Measurements from ENCODE around the gene CTSK. TPM values are rescaled to one million over a fixed set of nuclear protein-coding genes. Genes with fewer than 3 reads are reported as not detected.
"Not testable (repeated sequence)": the region's sequence is repeated elsewhere in the genome, so short reads cannot be mapped to it uniquely, and the experiment has no call there.

Gene CTSK
- total and polyA plus RNA-seq, 7 donors: 7.6 to 114 (median 66.3) TPM

DNA sequence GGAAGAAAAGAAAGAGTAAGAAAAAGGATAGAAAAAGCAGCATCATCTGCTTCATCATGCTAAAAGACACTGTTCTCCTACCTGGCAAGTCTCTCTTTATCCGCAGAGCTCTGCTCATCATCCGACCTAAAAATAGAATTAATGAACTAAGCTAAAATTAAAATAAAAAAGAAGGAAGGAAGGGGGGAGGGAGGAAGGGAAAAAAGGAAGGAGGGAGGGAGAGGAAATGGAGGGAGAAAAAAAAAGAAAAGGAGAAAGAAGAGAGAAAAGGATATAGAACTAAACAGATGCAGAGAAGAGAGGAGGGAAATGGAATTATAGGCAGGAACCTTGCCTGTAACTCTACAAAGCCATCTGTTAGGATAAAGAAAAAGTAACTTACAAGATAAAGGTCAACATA lies 34.3 kb upstream of the CTSK start:
- intact Hi-C loops (cut with DNase I): no loop called here
- TF ChIP-seq POLR2AphosphoS5 (IDR thresholded peaks at IDR 0.05): no peak
- TF ChIP-seq EP300 (IDR thresholded peaks at IDR 0.05): no peak
- TF ChIP-seq POLR2A (IDR thresholded peaks at IDR 0.05): no peak
- no peak for TF ChIP-seq CTCF (IDR thresholded peaks at IDR 0.05)
- Histone ChIP-seq H3K4me3 (no peak overlapping the region), H3K9me3 (no peaks in the 10 kb centered on the region), H3K27me3 (no peaks in the 10 kb centered on the region), H3K4me1 (no peaks in the 10 kb centered on the region), H3K27ac (no peak overlapping the region), H3K36me3 (peaks cover 0 to 59% (median 13%) of the 10 kb centered on the region in 4 donors)
- DNase-seq: no peak
- 81 to 92% methylated on average over 2 of the region's 2 CpGs for WGBS, 2 donors

DNA sequence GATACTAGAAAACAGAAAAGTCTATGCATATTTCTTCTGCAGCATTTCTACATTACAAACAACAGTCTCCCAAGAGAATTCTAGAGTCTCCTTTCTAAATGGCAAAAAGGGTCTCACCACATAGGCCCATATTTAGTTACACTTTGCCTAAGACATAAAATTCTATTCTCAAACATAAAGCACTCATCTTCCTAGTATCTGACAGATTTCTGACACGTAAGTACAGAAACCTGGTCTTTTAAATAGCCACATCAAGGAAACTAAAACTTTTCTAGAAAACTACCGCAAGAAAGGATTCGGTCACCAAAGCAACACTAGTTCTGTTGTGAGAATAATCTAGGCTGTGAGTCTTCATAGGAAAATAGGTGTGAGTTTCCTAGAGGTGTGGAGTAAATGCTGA lies 33.6 kb upstream of the CTSK start:
- Histone ChIP-seq H3K27me3 (no peaks in the 10 kb centered on the region), H3K27ac (no peak overlapping the region), H3K36me3 (peaks cover 0 to 66% (median 19%) of the 10 kb centered on the region in 4 donors), H3K4me3 (no peak overlapping the region), H3K4me1 (no peaks in the 10 kb centered on the region), H3K9me3 (no peaks in the 10 kb centered on the region)
- intact Hi-C loops (cut with DNase I): no loop called here
- 79 to 97% methylated on average over 3 of the region's 3 CpGs for WGBS, 2 donors
- TF ChIP-seq POLR2A (IDR thresholded peaks at IDR 0.05) (no peak), EP300 (IDR thresholded peaks at IDR 0.05) (no peak), POLR2AphosphoS5 (IDR thresholded peaks at IDR 0.05) (no peak), CTCF (IDR thresholded peaks at IDR 0.05) (no peak)
- no peak for DNase-seq

DNA sequence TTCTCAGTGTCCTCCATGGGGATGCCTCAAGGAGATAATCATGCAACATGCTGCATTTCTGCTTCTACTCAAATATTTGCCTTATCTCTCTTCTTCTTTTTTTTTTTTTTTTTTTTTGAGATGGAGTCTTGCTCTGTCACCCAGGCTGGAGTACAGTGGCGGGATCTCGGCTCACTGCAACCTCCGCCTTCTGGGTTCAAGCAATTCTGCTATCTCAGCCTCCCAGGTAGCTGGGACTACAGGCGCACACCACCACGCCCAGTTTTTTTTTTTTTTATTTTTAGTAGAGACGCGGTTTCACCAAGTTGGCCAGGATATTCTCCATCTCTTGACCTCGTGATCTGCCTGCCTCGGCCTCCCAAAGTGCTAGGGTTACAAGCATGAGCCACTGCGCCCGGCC lies 32.8 kb upstream of the CTSK start:
- H3K27ac ChIP-seq; intact Hi-C loops (cut with DNase I); H3K27me3 ChIP-seq; DNase-seq; H3K4me3 ChIP-seq; H3K9me3 ChIP-seq; H3K4me1 ChIP-seq: not testable (repeated sequence)
- H3K36me3 ChIP-seq: peaks cover 0 to 68% (median 27%) of the 10 kb centered on the region in 4 donors
- WGBS, 2 donors: 96 to 97% methylated on average over 11 of the region's 11 CpGs

- no peaks in the 10 kb centered on the region for H3K9me3 ChIP-seq
- no peak overlapping the region for H3K4me3 ChIP-seq
- H3K4me1 ChIP-seq: no peaks in the 10 kb centered on the region
- no peak for TF ChIP-seq POLR2AphosphoS5 (IDR thresholded peaks at IDR 0.05)
- TF ChIP-seq CTCF (IDR thresholded peaks at IDR 0.05): no peak
- TF ChIP-seq EP300 (IDR thresholded peaks at IDR 0.05): no peak
- no peak for TF ChIP-seq POLR2A (IDR thresholded peaks at IDR 0.05)
- intact Hi-C loops (cut with DNase I): no loop called here
- WGBS, 2 donors: 21 to 67% methylated on average over 6 of the region's 6 CpGs
- H3K36me3 ChIP-seq: peaks cover 11 to 93% (median 50%) of the 10 kb centered on the region in 4 donors
- no peak for DNase-seq
- no peaks in the 10 kb centered on the region for H3K27me3 ChIP-seq
- no peak overlapping the region for H3K27ac ChIP-seq
These were observed 28.2 kb upstream of the CTSK start for GRCh38 chr1:150836129-150836773.

DNA sequence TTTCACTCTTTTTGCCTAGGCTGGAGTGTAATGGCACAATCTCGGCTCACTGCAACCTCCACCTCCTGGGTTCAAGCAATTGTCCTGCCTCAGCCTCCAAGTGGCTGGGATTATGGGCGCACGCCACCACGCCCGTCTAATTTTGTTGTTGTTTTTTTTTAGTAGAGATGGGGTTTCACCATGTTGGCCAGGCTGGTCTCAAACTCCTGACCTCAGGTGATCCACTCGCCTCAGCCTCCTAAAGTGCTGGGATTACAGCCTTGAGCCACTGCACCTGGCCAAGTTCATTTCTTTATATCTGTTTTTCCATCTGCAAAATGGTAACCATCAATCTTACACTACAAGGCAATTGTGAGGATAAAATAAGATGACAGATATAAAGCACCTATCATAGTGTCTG lies 25.9 kb upstream of the CTSK start:
- H3K4me1 ChIP-seq; H3K27me3 ChIP-seq; H3K27ac ChIP-seq; H3K4me3 ChIP-seq; DNase-seq; H3K9me3 ChIP-seq; intact Hi-C loops (cut with DNase I): not testable (repeated sequence)
- peaks cover 18 to 100% (median 51%) of the 10 kb centered on the region in 4 donors for H3K36me3 ChIP-seq
- 96 to 97% methylated on average over 6 of the region's 6 CpGs for WGBS, 2 donors

DNA sequence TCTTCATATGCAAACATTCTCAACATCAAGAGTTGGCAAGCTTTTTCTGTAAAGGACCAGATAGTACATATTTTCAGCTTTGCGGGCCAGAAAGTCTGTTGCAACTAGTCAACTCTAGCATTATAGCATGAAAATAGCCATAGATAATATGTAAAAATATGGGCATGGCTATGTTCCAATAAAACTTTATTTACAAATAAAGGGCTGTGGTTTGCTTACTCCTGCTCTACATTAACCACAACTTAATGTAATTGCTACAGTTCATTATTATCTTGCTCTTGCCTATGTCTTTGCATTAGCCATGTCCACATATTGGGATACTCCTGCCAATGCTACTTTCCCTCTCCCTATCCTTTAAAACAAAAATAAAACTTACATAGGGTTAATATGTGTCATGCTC lies 24.5 kb upstream of the CTSK start:
- Histone ChIP-seq H3K9me3 (no peaks in the 10 kb centered on the region), H3K4me1 (no peaks in the 10 kb centered on the region), H3K4me3 (no peak overlapping the region), H3K27ac (no peak overlapping the region), H3K27me3 (no peaks in the 10 kb centered on the region), H3K36me3 (peaks cover 31 to 100% (median 60%) of the 10 kb centered on the region in 4 donors)
- 99 to 100% methylated on average over 1 of the region's 1 CpG for WGBS, 2 donors
- DNase-seq: no peak
- TF ChIP-seq POLR2A (IDR thresholded peaks at IDR 0.05): no peak
- no peak for TF ChIP-seq EP300 (IDR thresholded peaks at IDR 0.05)
- TF ChIP-seq CTCF (IDR thresholded peaks at IDR 0.05): no peak
- TF ChIP-seq POLR2AphosphoS5 (IDR thresholded peaks at IDR 0.05): no peak
- intact Hi-C loops (cut with DNase I): no loop called here

All from sigmoid colon (tissue), 7 donors.